ENCODE results near the gene SAMM50. TPM values are rescaled to one million over a fixed set of nuclear protein-coding genes. Genes with fewer than 3 reads are reported as not detected.

SAMM50 gene
- total RNA-seq, 5 donors from 2014 or later (not counting 1 experiment from before 2014, with no cell fraction given): 27.1 to 40.4 (median 33.2) TPM

GRCh38 chr22:43967069-43967468 lies 11.8 kb downstream of the SAMM50 start:
- DNase-seq (no peak), ATAC-seq (replicated peaks in 1 of 4) (no peak)
- ChIA-PET POLR2A (no interaction called here), CTCF (interaction anchor here in 1 of 2 donors (0.7 kb wide), 1 partner anchor 16 kb away, joined by 3 read pairs; no protein-coding TSS in a partner anchor)
- Histone ChIP-seq H3K9me3 (no peaks in the 10 kb centered on the region), H3K36me3 (ENCODE audit: control insufficient read depth in 2 of 2, extremely low read depth in 1 of 2, insufficient read depth in 1 of 2, low read length in 1 of 2) (peaks cover 17 to 84% of the 10 kb centered on the region in 2 donors), H3K4me3 (ENCODE audit: control insufficient read depth in 1 of 2, extremely low read depth in 1 of 2, low read length in 1 of 2) (no peak overlapping the region), H3K27ac (ENCODE audit: low read length) (no peak overlapping the region), H3K27me3 (replicated peaks in 1 of 2; ENCODE audit: control insufficient read depth in 2 of 2, extremely low read depth in 1 of 2, insufficient read depth in 2 of 2, low read length in 1 of 2) (no peaks in the 10 kb centered on the region), H3K4me1 (ENCODE audit: control insufficient read depth in 1 of 2, extremely low read depth in 1 of 2, insufficient read depth in 2 of 2, low read length in 2 of 2) (no peaks in the 10 kb centered on the region)
- 97% methylated on average over 5 of the region's 7 CpGs for WGBS (ENCODE audit: insufficient coverage)
- Mint-ChIP-seq H3K9me3 (no peaks in the 10 kb centered on the region), H3K27me3 (no peaks in the 10 kb centered on the region), H3K4me1 (peaks cover 0 to 6% (median 0%) of the 10 kb centered on the region in 3 donors), H3K36me3 (peaks cover 54% of the 10 kb centered on the region), H3K27ac (no peak overlapping the region), H3K4me3 (no peak overlapping the region)

DNA sequence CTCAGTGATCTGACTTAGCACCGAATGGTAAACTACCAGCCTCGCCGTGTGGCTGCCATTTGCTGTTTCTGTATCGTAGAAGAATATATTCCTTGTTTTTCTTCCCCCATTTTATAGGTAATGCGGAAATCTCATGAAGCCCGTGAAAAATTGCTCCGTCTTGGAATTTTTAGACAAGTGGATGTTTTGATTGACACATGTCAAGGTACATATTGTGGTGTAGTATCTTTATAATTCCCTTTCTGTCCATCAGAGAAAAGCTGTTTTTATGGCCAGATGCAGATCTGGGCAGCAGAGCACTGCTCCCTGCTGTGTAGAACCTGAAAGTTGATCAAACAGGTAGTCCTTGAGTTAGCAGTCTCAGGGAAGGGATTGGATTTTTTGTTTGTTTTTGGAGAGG lies 13.4 kb downstream of the SAMM50 start:
- H3K9me3 Mint-ChIP-seq: no peaks in the 10 kb centered on the region
- no peaks in the 10 kb centered on the region for H3K27me3 Mint-ChIP-seq
- Histone ChIP-seq H3K36me3 (ENCODE audit: control insufficient read depth in 2 of 2, extremely low read depth in 1 of 2, insufficient read depth in 1 of 2, low read length in 1 of 2) (peaks cover 23 to 88% of the 10 kb centered on the region in 2 donors), H3K9me3 (no peaks in the 10 kb centered on the region), H3K4me1 (ENCODE audit: control insufficient read depth in 1 of 2, extremely low read depth in 1 of 2, insufficient read depth in 2 of 2, low read length in 2 of 2) (no peaks in the 10 kb centered on the region), H3K4me3 (ENCODE audit: control insufficient read depth in 1 of 2, extremely low read depth in 1 of 2, low read length in 1 of 2) (no peak overlapping the region), H3K27ac (ENCODE audit: low read length) (no peak overlapping the region), H3K27me3 (replicated peaks in 1 of 2; ENCODE audit: control insufficient read depth in 2 of 2, extremely low read depth in 1 of 2, insufficient read depth in 2 of 2, low read length in 1 of 2) (no peaks in the 10 kb centered on the region)
- ATAC-seq (replicated peaks in 1 of 4): no peak
- H3K36me3 Mint-ChIP-seq: peaks cover 65% of the 10 kb centered on the region
- H3K4me3 Mint-ChIP-seq: no peak overlapping the region
- no peak for DNase-seq
- 100% methylated on average over 1 of the region's 7 CpGs for WGBS (ENCODE audit: insufficient coverage)
- no peak overlapping the region for H3K27ac Mint-ChIP-seq
- ChIA-PET CTCF (no interaction called here), POLR2A (interaction anchor here in 1 of 2 donors (0.5 kb wide), 1 partner anchor 678 kb away, joined by 3 read pairs; no protein-coding TSS in a partner anchor)
- peaks cover 0 to 6% (median 0%) of the 10 kb centered on the region in 3 donors for H3K4me1 Mint-ChIP-seq

- no peaks in the 10 kb centered on the region for H3K4me1 ChIP-seq (ENCODE audit: control insufficient read depth in 1 of 2, extremely low read depth in 1 of 2, insufficient read depth in 2 of 2, low read length in 2 of 2)
Observed at GRCh38 chr22:43969021-43969878, 14.0 kb downstream of the SAMM50 start.

GRCh38 chr22:43969989-43970755 lies 14.9 kb downstream of the SAMM50 start:
- Histone ChIP-seq H3K4me1 (ENCODE audit: control insufficient read depth in 1 of 2, extremely low read depth in 1 of 2, insufficient read depth in 2 of 2, low read length in 2 of 2) (no peaks in the 10 kb centered on the region), H3K27ac (ENCODE audit: low read length) (no peak overlapping the region), H3K9me3 (no peaks in the 10 kb centered on the region), H3K36me3 (ENCODE audit: control insufficient read depth in 2 of 2, extremely low read depth in 1 of 2, insufficient read depth in 1 of 2, low read length in 1 of 2) (peaks cover 31 to 88% of the 10 kb centered on the region in 2 donors), H3K4me3 (ENCODE audit: control insufficient read depth in 1 of 2, extremely low read depth in 1 of 2, low read length in 1 of 2) (no peak overlapping the region), H3K27me3 (replicated peaks in 1 of 2; ENCODE audit: control insufficient read depth in 2 of 2, extremely low read depth in 1 of 2, insufficient read depth in 2 of 2, low read length in 1 of 2) (no peaks in the 10 kb centered on the region)
- ATAC-seq (replicated peaks in 1 of 4) (no peak), DNase-seq (no peak)
- H3K27ac Mint-ChIP-seq: no peak overlapping the region
- 96% methylated on average over 3 of the region's 8 CpGs for WGBS (ENCODE audit: insufficient coverage)
- POLR2A ChIA-PET: no interaction called here
- CTCF ChIA-PET: no interaction called here
- H3K9me3 Mint-ChIP-seq: no peaks in the 10 kb centered on the region
- H3K4me3 Mint-ChIP-seq: no peak overlapping the region
- H3K36me3 Mint-ChIP-seq: peaks cover 62% of the 10 kb centered on the region
- no peaks in the 10 kb centered on the region for H3K27me3 Mint-ChIP-seq
- peaks cover 0 to 6% (median 0%) of the 10 kb centered on the region in 3 donors for H3K4me1 Mint-ChIP-seq

More at GRCh38 chr22:43969021-43969878, 14.0 kb downstream of the SAMM50 start:
- 93% methylated on average over 18 of the region's 19 CpGs for whole genome bisulfite sequencing (ENCODE audit: insufficient coverage)
- Mint-ChIP-seq H3K9me3 (no peaks in the 10 kb centered on the region), H3K4me1 (peaks cover 0 to 6% (median 0%) of the 10 kb centered on the region in 3 donors), H3K4me3 (no peak overlapping the region), H3K36me3 (peaks cover 67% of the 10 kb centered on the region), H3K27ac (no peak overlapping the region), H3K27me3 (no peaks in the 10 kb centered on the region)
- Histone ChIP-seq H3K36me3 (ENCODE audit: control insufficient read depth in 2 of 2, extremely low read depth in 1 of 2, insufficient read depth in 1 of 2, low read length in 1 of 2) (peaks cover 24 to 88% of the 10 kb centered on the region in 2 donors), H3K27ac (ENCODE audit: low read length) (no peak overlapping the region), H3K27me3 (replicated peaks in 1 of 2; ENCODE audit: control insufficient read depth in 2 of 2, extremely low read depth in 1 of 2, insufficient read depth in 2 of 2, low read length in 1 of 2) (no peaks in the 10 kb centered on the region), H3K9me3 (no peaks in the 10 kb centered on the region), H3K4me3 (ENCODE audit: control insufficient read depth in 1 of 2, extremely low read depth in 1 of 2, low read length in 1 of 2) (no peak overlapping the region)
- no peak for DNase-seq
- POLR2A ChIA-PET: no interaction called here
- no peak for ATAC-seq (replicated peaks in 1 of 4)
- CTCF ChIA-PET: no interaction called here

GRCh38 chr22:43971112-43971511 lies 15.9 kb downstream of the SAMM50 start:
- H3K9me3 Mint-ChIP-seq: no peaks in the 10 kb centered on the region
- POLR2A ChIA-PET: no interaction called here
- peaks cover 0 to 6% (median 0%) of the 10 kb centered on the region in 3 donors for H3K4me1 Mint-ChIP-seq
- no peaks in the 10 kb centered on the region for H3K4me1 ChIP-seq (ENCODE audit: control insufficient read depth in 1 of 2, extremely low read depth in 1 of 2, insufficient read depth in 2 of 2, low read length in 2 of 2)
- no peak overlapping the region for H3K27ac Mint-ChIP-seq
- no peak for ATAC-seq (replicated peaks in 1 of 4)
- H3K27me3 Mint-ChIP-seq: no peaks in the 10 kb centered on the region
- H3K36me3 Mint-ChIP-seq: peaks cover 67% of the 10 kb centered on the region
- DNase-seq: no peak
- CTCF ChIA-PET: no interaction called here
- H3K4me3 Mint-ChIP-seq: no peak overlapping the region
- no peaks in the 10 kb centered on the region for H3K9me3 ChIP-seq
- peaks cover 41 to 88% of the 10 kb centered on the region in 2 donors for H3K36me3 ChIP-seq (ENCODE audit: control insufficient read depth in 2 of 2, extremely low read depth in 1 of 2, insufficient read depth in 1 of 2, low read length in 1 of 2)
- no peak overlapping the region for H3K27ac ChIP-seq (ENCODE audit: low read length)
- 99% methylated on average over 6 of the region's 8 CpGs for WGBS (ENCODE audit: insufficient coverage)
- no peaks in the 10 kb centered on the region for H3K27me3 ChIP-seq (replicated peaks in 1 of 2; ENCODE audit: control insufficient read depth in 2 of 2, extremely low read depth in 1 of 2, insufficient read depth in 2 of 2, low read length in 1 of 2)
- H3K4me3 ChIP-seq (ENCODE audit: control insufficient read depth in 1 of 2, extremely low read depth in 1 of 2, low read length in 1 of 2): no peak overlapping the region

- Mint-ChIP-seq H3K9me3 (no peaks in the 10 kb centered on the region), H3K4me3 (no peak overlapping the region), H3K36me3 (peaks cover 69% of the 10 kb centered on the region), H3K27ac (no peak overlapping the region), H3K27me3 (no peaks in the 10 kb centered on the region), H3K4me1 (peaks cover 0 to 6% (median 0%) of the 10 kb centered on the region in 3 donors)
- Histone ChIP-seq H3K27ac (ENCODE audit: low read length) (no peak overlapping the region), H3K4me1 (ENCODE audit: control insufficient read depth in 1 of 2, extremely low read depth in 1 of 2, insufficient read depth in 2 of 2, low read length in 2 of 2) (no peaks in the 10 kb centered on the region), H3K36me3 (ENCODE audit: control insufficient read depth in 2 of 2, extremely low read depth in 1 of 2, insufficient read depth in 1 of 2, low read length in 1 of 2) (peaks cover 43 to 88% of the 10 kb centered on the region in 2 donors), H3K9me3 (no peaks in the 10 kb centered on the region), H3K27me3 (replicated peaks in 1 of 2; ENCODE audit: control insufficient read depth in 2 of 2, extremely low read depth in 1 of 2, insufficient read depth in 2 of 2, low read length in 1 of 2) (no peaks in the 10 kb centered on the region), H3K4me3 (ENCODE audit: control insufficient read depth in 1 of 2, extremely low read depth in 1 of 2, low read length in 1 of 2) (no peak overlapping the region)
- ATAC-seq (replicated peaks in 1 of 4): no peak
- POLR2A ChIA-PET: no interaction called here
- 97% methylated on average over 8 of the region's 10 CpGs for WGBS (ENCODE audit: insufficient coverage)
- DNase-seq: no peak
- CTCF ChIA-PET: no interaction called here
Observed at GRCh38 chr22:43972931-43973462, 17.8 kb downstream of the SAMM50 start.
